GDM1 (cell line): ENCODE data around the gene ACE.

ENCODE experiments used
- DNase-seq: peaks from one replicate; lab custom pipeline; 2025; lab: John Stamatoyannopoulos, UW

Gene ACE

DNA sequence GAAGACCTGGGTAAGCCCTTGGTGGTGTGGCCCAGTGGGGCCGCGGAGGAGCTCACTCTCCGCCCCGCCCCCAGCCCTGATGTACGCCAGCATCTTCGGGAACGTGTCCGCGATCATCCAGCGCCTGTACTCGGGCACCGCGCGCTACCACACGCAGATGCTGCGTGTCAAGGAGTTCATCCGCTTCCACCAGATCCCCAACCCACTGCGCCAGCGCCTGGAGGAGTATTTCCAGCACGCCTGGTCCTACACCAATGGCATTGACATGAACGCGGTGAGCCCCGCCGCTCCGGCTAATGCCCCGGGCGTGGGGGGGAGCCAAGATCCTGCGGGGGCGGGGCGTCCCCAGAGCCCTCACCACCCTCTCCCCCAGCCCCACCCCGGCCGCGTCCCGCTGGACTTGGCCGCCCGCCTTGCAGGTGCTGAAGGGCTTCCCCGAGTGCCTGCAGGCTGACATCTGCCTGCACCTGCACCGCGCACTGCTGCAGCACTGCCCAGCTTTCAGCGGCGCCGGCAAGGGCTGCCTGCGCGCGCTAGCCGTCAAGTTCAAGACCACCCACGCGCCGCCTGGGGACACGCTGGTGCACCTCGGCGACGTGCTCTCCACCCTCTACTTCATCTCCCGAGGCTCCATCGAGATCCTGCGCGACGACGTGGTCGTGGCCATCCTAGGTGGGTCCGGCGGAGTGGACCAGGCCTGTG is 61.3 kb downstream of the ACE start:
- DNase-seq = no peak

DNA sequence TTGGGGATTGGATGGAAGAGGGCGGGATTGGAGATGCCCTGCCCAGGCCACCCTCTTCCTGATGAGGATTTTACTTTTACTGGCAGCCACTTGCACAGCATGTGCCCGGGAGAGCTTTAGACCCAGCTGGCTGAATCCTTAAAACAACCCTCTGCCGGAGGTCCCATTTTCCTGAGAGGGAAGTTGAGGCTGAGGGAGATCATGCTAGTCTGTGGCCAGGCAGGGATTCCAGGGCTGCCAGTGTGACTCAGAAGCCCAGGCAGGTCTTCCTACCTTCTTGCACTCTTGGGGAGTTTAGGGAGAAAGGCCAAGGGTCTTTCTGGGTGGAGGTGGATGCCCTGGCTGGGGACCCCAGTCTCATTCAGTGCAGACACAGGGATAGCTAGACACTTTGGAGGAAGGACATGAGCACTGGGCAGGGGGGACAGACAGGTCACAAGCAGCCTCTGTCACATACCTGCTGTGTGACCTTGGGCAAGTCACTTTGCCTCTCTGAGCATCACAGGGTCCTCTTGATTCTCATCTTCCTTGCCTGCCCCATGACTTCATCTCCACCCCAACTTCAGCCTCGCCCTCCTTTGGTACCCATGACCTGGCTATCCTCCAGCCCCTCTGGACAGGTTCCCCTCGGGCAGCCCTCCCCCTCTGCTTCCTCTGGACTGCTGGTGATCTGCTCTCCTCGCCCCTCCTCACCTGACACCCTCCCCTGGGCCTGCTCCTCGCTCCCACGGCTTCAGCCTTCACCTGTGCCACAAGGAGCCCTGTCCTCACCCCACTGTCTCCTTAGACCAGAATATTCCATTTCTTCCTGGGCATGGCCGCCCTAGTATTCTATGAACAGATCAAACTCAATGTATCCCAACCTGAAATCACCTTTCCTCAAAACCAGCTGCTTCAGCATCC is 62.1 kb downstream of the ACE start:
- no peak for DNase-seq

DNA sequence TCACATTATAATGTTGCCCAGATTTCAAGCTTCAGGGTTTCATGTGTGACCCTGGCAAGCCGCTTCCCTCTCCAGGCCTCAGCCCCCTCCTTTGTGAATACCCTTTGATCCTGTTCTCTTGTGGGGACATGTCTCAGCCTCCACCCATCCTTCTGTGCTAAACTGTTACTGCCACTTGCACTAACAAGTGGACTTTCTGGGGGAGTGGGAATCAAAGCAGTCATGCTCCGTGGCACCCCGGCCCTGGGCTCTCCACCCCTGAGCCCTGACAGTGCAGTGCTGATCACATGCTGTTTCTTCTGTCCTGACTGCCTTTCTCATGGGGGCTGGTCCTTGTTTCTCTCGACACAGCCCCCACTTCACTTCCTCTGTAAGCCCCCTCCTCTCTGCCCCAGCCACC is 63.7 kb downstream of the ACE start:
- DNase-seq = no peak

DNA sequence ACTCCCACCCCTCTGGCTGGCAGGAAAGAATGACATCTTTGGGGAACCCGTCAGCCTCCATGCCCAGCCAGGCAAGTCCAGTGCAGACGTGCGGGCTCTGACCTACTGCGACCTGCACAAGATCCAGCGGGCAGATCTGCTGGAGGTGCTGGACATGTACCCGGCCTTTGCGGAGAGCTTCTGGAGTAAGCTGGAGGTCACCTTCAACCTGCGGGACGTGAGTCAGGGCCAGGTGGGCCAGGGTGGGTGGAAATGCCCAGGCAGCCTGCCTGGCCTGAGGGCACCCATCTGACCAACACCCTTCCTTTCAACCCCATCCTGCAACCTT is 65.3 kb downstream of the ACE start:
- no peak for DNase-seq

DNA sequence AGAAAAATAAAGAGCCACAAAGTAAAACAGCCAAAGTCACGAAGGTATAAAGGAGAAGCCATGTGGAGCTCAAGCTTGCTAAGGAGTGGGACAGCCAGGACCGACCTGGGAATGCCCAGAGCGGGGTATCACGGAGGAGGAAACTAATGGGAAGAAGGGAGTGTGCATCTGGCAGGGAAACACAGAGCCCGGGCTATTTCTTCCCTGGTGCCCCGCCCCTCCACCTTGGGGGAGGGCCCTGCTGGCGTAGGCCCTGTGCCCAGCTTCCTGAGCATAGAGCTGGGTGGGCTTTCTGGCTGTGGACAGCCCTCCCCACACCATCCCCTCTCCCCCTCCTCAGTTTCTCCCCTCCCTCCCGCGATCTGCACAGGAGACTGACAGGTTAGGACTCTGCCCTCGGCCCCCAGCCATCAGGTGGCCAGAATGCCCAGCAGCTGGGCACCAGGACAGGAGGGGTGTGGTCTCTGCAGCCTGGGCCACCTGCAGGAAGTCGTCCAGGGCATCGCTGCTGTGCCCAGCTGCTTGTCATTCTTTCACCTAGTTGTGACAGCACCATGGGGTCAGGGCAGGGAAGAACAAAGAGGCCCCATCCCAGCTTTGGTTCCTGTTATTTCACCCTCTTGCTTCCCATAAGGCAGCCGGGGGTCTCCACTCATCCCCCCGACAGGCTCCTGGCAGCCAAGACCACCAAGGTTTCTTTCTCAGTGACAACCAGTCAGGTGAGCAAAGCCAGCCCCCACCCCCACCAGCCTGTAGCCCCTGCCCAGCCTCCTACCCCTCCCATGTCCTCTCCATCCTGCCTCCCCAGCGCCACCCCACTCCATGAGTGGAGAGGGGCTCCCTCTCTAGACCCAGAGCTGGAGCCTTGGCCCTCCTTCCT is 66.3 kb downstream of the ACE start:
- no peak for DNase-seq

DNA sequence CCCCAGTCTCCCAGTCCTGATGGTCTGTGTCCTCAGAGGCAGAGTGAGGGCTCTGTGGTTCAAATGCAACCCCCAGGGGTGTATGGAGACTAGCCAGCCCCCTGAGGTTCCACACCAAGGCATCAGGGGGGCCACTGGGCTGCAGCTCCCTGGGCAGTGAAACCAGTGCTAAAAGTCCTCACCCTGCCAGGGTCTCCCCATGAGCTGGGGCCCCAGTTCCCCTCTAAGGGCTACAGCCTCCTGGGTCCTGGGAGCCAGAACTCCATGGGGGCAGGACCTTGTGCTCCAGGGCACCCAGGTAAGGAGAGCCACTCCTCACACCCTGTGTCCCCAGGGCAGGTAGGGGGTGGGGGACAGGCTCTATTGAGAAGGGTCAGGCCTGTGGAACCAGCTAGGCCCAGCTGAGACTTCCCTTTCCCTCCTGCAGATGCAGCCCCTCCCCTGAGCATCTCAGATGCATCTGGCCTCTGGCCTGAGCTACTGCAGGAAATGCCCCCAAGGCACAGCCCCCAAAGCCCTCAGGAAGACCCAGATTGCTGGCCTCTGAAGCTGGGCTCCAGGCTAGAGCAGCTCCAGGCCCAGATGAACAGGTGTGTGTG is 67.1 kb downstream of the ACE start:
- DNase-seq = no peak

DNA sequence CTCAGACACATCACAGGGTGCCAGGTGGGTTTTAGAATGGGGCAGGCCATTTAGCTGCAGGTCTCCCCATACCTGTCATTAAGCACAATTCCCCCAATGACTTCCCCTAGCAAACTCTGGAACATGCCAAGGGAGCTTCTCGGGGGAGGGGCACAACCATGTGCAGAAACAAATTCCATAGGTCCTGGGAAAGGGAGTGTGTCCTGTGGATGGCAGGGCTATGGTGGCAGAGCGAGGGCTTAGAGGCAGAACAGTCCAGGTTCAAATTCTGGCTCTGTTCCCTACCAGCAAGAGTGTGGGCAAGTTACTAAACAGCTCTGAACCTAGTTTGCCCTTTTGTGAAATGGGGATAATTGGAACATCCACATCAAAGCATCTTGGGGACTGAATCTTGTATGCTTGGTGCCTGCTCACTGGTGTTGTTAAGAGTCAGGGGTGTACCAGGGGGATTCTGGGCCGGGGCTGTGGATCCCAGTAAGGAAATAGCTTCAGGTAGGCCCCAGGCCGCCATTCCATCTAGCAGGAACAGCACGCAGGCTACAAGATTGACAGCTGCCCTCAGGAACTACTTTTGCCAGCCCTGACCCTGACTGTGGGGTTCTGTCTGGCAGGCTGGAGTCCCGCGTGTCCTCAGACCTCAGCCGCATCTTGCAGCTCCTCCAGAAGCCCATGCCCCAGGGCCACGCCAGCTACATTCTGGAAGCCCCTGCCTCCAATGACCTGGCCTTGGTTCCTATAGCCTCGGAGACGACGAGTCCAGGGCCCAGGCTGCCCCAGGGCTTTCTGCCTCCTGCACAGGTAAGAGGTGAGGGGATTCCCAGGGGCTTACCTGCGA is 67.8 kb downstream of the ACE start:
- DNase-seq = no peak

DNA sequence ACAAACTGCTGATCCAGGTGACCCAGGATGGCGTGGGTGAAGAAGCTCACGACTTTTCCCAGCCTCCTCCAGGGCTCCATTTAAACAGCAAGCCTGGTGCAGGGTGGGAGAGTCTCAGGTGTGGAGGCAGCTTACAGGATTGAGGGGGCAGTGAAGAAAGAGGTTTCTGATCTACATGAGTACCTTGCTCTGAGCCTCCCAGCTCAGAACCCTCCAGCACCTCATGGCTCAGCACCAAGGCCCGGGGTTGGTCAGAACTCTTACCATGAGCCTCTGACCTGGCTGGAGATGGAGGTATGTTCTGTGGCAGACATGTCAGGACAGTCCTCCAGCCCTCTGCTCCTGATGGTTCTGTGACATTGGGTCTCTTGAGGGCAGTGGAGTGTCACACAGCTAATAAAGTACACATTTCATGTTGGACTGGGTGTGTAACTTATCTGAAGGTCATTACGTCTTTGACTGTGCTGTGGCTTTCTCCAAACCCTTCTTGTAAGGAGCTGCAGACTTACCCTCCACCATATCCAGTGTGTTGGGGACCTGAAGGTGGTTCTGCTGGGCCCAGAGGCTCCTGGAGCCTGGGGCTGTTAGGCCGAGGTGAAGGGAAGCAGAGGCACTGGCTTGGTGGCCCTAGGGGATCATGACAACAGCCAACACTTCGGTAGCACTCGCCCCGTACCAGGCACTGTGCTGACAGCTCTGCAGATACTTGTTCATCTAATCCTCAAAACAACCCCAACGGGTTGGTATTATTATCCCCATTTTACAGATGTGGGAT is 69.6 kb downstream of the ACE start:
- DNase-seq = no peak

DNA sequence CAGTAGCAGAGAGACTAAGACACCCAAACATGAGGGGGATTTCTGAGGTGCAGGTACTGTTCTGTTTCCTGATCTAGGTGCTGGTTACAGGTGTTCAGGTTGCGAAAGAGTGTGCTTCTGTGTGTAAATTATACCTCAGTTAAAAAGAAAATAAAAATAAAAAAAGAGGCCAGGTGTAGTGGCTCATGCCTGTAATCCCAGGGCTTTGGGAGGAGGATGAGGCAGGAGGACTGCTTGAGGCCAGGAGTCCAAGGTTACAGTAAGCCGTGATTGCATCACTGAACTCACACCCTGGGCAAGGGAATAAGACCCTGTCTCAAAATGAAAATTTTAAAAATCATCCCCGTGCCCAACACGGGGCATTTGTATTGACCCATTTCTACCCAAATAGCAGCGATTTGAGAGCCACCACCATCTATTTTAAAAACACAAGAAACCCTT is 70.2 kb downstream of the ACE start:
- no peak for DNase-seq
